Lower leg skin (tissue), 3 donors: Measurements from ENCODE around the gene DMXL2.

ENCODE experiments used
- POLR2A ChIP-seq, 2 donors: fragments of 450-650 bp; IDR thresholded peaks; one replicate each; pipeline ENCODE4 v1.6.1; 2016 to 2017; ENCODE audit warnings: antibody characterized with exemption in 2 of 2, mild to moderate bottlenecking in 1 of 2, moderate library complexity in 1 of 2
- TF ChIP-seq, protein P1 (sequence below), 3 donors: fragments of 450-650 bp; IDR thresholded peaks; one replicate each; pipeline ENCODE4 v1.5.1; 2016; ENCODE audit warnings: antibody characterized with exemption in 3 of 3, mild to moderate bottlenecking in 3 of 3, moderate library complexity in 2 of 3

DNA sequence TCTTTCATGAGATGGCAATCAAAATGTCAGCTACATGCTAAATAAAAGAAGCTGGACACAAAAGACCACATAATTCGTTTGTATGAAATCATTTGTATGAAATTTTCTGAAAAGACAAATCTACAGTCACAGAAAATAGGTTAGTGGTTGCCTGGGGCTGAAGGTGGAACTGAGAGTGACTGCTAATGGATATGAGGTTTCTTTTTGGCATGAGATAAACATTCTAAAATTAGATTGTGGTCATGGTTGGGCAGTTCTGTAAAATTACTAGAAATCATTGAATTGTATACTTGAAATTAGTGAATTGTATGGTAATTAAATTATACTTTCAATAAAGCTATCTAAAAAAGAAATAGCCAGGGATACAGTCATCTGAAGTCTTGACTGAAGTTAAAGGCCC lies 2.7 kb upstream of the DMXL2 start:
- TF ChIP-seq, protein P1, sequence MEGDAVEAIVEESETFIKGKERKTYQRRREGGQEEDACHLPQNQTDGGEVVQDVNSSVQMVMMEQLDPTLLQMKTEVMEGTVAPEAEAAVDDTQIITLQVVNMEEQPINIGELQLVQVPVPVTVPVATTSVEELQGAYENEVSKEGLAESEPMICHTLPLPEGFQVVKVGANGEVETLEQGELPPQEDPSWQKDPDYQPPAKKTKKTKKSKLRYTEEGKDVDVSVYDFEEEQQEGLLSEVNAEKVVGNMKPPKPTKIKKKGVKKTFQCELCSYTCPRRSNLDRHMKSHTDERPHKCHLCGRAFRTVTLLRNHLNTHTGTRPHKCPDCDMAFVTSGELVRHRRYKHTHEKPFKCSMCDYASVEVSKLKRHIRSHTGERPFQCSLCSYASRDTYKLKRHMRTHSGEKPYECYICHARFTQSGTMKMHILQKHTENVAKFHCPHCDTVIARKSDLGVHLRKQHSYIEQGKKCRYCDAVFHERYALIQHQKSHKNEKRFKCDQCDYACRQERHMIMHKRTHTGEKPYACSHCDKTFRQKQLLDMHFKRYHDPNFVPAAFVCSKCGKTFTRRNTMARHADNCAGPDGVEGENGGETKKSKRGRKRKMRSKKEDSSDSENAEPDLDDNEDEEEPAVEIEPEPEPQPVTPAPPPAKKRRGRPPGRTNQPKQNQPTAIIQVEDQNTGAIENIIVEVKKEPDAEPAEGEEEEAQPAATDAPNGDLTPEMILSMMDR (IDR thresholded peaks at IDR 0.05), result no peak
- no peak for TF ChIP-seq POLR2A (IDR thresholded peaks at IDR 0.05)
